Measurements from ENCODE around the gene METRN. TPM values are rescaled to one million over a fixed set of nuclear protein-coding genes. Genes with fewer than 3 reads are reported as not detected.
"Not testable (repeated sequence)": the region's sequence is repeated elsewhere in the genome, so short reads cannot be mapped to it uniquely, and the experiment has no call there.

METRN gene
- total RNA-seq, 4 donors from 2014 or later, result 10.0 to 30.9 (median 15.8) TPM

- no peak for DNase-seq (ENCODE audit: low spot score in 2 of 2)
- H3K4me1 ChIP-seq, result peaks cover 73% of the 10 kb centered on the region
- WGBS, result 80% methylated on average over 3 of the region's 10 CpGs
Measured at GRCh38 chr16:685967-686366, 29.0 kb upstream of the METRN start.

GRCh38 chr16:686459-687260, 28.3 kb upstream of the METRN start:
- no peaks in the 10 kb centered on the region for H3K27me3 ChIP-seq
- TF ChIP-seq CTCF (IDR thresholded peaks at IDR 0.05), result no peak
- TF ChIP-seq EP300 (IDR thresholded peaks at IDR 0.05), result no peak
- TF ChIP-seq POLR2AphosphoS5 (IDR thresholded peaks at IDR 0.05), result no peak
- TF ChIP-seq POLR2A (IDR thresholded peaks at IDR 0.05), result no peak
- peaks cover 31% of the 10 kb centered on the region for H3K36me3 ChIP-seq
- no CpG with 5 or more reads among the region's 51 CpGs for WGBS
- no peak for DNase-seq (ENCODE audit: low spot score in 2 of 2)
- no peak overlapping the region for H3K27ac ChIP-seq
- no peak overlapping the region for H3K4me3 ChIP-seq
- H3K4me1 ChIP-seq, result peaks cover 70% of the 10 kb centered on the region
- no peaks in the 10 kb centered on the region for H3K9me3 ChIP-seq

More at GRCh38 chr16:685967-686366, 29.0 kb upstream of the METRN start:
- Histone ChIP-seq H3K27ac (no peak overlapping the region), H3K9me3 (no peaks in the 10 kb centered on the region), H3K36me3 (peaks cover 32% of the 10 kb centered on the region), H3K27me3 (no peaks in the 10 kb centered on the region), H3K4me3 (no peak overlapping the region)
- TF ChIP-seq POLR2A (IDR thresholded peaks at IDR 0.05), result no peak

- Histone ChIP-seq H3K9me3 (no peaks in the 10 kb centered on the region), H3K27ac (no peak overlapping the region), H3K4me1 (peaks cover 70% of the 10 kb centered on the region), H3K36me3 (peaks cover 23% of the 10 kb centered on the region), H3K4me3 (no peak overlapping the region), H3K27me3 (peaks cover 8% of the 10 kb centered on the region)
- DNase-seq (ENCODE audit: low spot score in 2 of 2), result no peak
- no peak for TF ChIP-seq EP300 (IDR thresholded peaks at IDR 0.05)
- no peak for TF ChIP-seq POLR2AphosphoS5 (IDR thresholded peaks at IDR 0.05)
- no peak for TF ChIP-seq POLR2A (IDR thresholded peaks at IDR 0.05)
- no peak for TF ChIP-seq CTCF (IDR thresholded peaks at IDR 0.05)
- 86% methylated on average over 19 of the region's 19 CpGs for WGBS
Measured at GRCh38 chr16:687499-687898, 27.4 kb upstream of the METRN start.

GRCh38 chr16:689175-689897, 25.6 kb upstream of the METRN start:
- Histone ChIP-seq H3K27me3 (peaks cover 25% of the 10 kb centered on the region), H3K4me1 (peaks cover 68% of the 10 kb centered on the region), H3K36me3 (peaks cover 16% of the 10 kb centered on the region), H3K27ac (peak overlapping the region; percentile 92), H3K4me3 (peak overlapping the region; percentile 98), H3K9me3 (no peaks in the 10 kb centered on the region)
- 87% methylated on average over 3 of the region's 26 CpGs for whole genome bisulfite sequencing
- TF ChIP-seq POLR2A (IDR thresholded peaks at IDR 0.05), result no peak
- TF ChIP-seq POLR2AphosphoS5 (IDR thresholded peaks at IDR 0.05), result no peak
- no peak for TF ChIP-seq CTCF (IDR thresholded peaks at IDR 0.05)
- no peak for TF ChIP-seq EP300 (IDR thresholded peaks at IDR 0.05)
- no peak for DNase-seq (ENCODE audit: low spot score in 2 of 2)

- H3K9me3 ChIP-seq; DNase-seq (ENCODE audit: low spot score in 2 of 2); H3K4me3 ChIP-seq; H3K27ac ChIP-seq: not testable (repeated sequence)
- H3K36me3 ChIP-seq, result peaks cover 16% of the 10 kb centered on the region
- peaks cover 68% of the 10 kb centered on the region for H3K4me1 ChIP-seq
- H3K27me3 ChIP-seq, result peaks cover 44% of the 10 kb centered on the region
- 67% methylated on average over 16 of the region's 16 CpGs for WGBS
Measured at GRCh38 chr16:691242-691641, 23.7 kb upstream of the METRN start.

GRCh38 chr16:692356-693108, 22.4 kb upstream of the METRN start:
- H3K4me1 ChIP-seq, result peaks cover 69% of the 10 kb centered on the region
- H3K36me3 ChIP-seq, result peaks cover 6% of the 10 kb centered on the region
- peaks cover 57% of the 10 kb centered on the region for H3K27me3 ChIP-seq
- H3K9me3 ChIP-seq, result no peaks in the 10 kb centered on the region
- H3K27ac ChIP-seq, result no peak overlapping the region
- TF ChIP-seq POLR2A (IDR thresholded peaks at IDR 0.05) (no peak), CTCF (IDR thresholded peaks at IDR 0.05) (no peak), EP300 (IDR thresholded peaks at IDR 0.05) (no peak), POLR2AphosphoS5 (IDR thresholded peaks at IDR 0.05) (no peak)
- DNase-seq (ENCODE audit: low spot score in 2 of 2), result no peak
- 51% methylated on average over 10 of the region's 10 CpGs for WGBS
- no peak overlapping the region for H3K4me3 ChIP-seq
